CD4-positive, alpha-beta T cell treated with Interleukin-15 for 1 hour (primary cell): Measurements from ENCODE around the gene EPSTI1.
A peak's percentile ranks its signal among the peaks of the same experiment; 100 is the strongest.

ENCODE experiments used
- DNase-seq: peaks from one replicate; pipeline ENCODE4 v3.0.0-alpha.2; 2020

EPSTI1 gene

GRCh38 chr13:42970824-42971690 is 21.0 kb downstream of the EPSTI1 start:
- DNase-seq: peak; percentile 56

DNA sequence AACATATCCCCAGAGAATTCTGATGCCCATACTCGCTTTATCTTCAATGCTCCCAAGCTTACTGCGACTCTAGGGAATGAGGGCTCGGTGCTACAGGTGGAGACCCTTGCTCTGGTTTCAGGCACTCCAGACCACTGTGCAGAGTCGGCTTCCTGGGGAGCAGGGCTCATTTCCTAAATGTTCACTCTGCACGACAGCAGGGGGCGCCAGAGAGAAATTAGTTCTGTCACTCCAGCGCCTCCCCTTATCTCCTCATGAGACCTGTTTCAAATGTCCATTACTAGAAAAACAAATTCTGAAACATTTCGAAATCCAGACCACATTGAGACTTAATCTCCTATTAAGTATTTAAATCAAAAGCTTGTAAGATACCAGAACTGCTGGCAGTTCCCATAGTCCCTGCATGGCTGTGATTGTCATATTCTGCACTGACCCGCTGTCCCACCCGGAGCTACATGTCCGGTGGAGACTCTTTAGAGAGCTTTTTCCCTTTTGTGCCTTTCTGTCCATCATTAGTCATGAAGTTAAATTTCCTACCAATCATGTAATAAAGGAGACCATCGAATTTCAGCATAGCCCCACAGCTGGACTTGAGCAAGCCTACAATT is 22.4 kb downstream of the EPSTI1 start:
- peak; percentile 73 for DNase-seq

- no peak for DNase-seq
These were observed 23.1 kb downstream of the EPSTI1 start for GRCh38 chr13:42968906-42969305.

DNA sequence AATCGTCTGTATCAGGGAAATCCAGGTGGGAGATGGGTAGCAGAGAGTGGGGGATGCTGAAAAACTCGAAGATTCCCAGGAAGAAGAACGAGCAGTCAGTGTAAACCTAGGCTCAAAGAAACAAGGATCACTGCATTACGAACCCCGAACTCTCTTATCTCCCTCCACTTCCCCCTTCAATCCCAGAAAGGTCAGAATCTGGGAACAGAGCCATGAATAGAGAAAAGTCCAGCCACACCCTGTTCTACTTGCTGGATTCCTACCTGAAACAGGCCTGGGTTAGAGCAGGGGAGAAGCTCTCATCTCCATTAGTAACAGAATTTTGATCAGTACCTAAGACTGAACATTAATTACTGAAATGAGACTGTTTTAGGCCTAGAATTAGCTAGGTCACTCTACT is 24.4 kb downstream of the EPSTI1 start:
- no peak for DNase-seq

DNA sequence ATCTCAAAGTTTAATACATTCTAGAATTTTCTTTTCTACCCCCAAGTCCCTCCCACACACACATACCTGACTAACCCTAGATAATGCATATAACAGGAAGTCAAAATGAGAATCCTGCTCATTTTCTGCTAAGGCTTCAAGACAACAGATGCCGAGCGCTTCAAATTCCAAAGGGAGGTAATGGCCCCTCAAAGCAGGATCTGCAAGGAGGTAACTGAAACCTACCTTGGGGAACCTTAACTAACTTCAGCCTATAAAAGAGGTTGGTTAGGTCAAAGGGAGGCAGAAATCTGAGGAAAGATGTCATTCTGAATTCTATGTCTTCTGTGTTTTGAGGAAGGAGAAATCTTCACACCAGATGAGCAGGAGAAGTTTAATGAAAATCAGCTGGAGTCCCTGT is 26.8 kb downstream of the EPSTI1 start:
- DNase-seq: no peak

GRCh38 chr13:42964761-42965161 is 27.3 kb downstream of the EPSTI1 start:
- DNase-seq: no peak

- no peak for DNase-seq
These were observed 32.4 kb downstream of the EPSTI1 start for GRCh38 chr13:42959615-42960014.

DNA sequence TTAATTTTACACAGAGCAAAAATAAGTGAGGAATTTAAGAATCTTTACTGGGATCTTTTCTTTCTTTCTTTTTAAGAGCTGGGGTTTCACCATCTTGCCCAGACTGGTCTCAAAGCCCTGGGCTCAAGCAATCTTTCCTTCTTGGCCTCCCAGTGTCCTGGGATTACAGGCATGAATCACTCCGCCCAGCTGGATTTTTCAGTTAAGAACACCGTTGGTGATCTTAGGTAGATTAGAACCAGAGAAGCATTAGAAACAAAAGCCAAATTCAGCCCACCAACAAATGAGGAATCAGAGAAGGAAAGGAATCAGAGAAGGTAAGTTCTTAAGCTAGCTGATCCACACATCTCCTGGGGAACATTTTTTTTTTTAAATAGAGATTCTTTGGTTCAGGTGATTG is 34.2 kb downstream of the EPSTI1 start:
- no peak for DNase-seq

GRCh38 chr13:42950181-42950580 is 41.9 kb downstream of the EPSTI1 start:
- no peak for DNase-seq

DNA sequence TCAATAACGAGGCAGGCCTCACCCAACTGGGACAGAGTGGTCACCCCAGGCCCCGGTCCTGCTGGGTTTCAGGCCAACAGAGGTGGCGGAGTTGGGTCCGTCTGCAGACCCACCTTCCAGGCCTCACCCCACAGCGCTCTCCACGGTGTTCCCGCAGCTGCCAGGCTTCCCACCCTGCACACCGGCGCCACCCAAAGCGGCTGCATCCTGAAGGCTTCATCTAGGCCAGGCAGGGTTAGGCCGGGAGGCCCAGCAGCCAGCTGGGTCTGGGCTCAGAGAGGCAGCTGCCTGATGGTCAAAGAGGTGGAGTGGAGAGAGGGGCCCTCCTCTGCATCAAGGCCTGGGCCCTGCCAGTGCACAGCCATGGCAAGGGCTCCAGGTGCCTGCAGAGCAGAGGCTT is 44.1 kb downstream of the EPSTI1 start:
- DNase-seq: no peak

DNA sequence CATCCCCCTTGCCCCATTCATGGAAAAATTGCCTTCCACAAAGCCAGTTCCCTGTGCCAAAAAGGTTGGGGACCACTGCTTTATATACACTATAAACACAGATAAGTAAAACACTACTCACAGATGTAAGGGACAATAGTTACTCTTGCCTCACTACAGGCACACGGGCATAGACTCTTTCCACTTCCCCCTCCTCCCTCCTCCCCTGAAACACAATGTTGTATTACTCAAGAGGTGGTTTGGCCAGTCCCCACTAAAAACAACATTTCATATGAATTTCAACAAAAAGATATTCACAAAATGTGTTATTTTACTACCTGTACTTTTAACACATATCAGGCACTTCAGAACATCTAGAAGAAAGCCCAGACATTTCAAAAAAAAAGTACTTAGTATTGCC is 45.1 kb downstream of the EPSTI1 start:
- no peak for DNase-seq

GRCh38 chr13:42929886-42930535 is 62.0 kb downstream of the EPSTI1 start:
- no peak for DNase-seq

DNA sequence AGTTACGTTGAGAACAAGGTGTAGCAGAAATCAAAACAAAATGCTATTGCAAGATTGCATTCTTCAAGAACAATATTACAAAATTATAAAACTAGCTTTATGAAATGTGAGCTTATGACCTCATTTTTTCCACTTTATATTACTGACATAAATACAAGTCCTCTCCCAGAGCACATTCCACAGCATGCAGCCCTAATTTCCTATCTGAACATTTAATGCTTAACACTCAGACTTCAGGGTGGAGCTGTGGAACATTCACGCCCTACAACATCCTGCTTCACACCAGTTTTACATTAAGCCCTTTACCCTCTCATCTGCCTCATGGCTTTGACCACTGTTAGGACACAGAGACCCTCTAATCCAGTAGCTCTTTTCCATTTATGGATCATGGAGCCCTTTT is 65.5 kb downstream of the EPSTI1 start:
- no peak for DNase-seq

GRCh38 chr13:42926043-42926442 is 66.0 kb downstream of the EPSTI1 start:
- no peak for DNase-seq

DNA sequence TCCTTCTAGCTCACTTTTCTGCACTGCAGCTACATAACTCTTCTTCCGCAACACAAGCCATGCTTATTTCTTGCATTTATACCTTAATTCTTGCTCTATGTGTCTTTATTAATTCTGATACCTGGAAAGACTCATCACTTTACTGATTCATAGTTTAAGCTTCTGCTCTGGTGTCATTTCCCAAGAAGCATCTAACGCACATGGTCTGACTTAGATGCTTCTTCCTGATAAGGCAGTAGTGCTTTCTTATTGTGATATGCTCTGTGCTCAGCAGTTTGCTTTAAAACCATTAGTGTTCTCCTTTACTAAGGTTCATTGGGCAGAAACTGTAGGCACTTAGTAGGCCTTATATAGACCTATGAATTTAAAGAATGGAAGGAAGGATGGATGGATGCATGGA is 66.4 kb downstream of the EPSTI1 start:
- no peak for DNase-seq

- DNase-seq: no peak
These were observed 67.7 kb downstream of the EPSTI1 start for GRCh38 chr13:42924344-42924743.

DNA sequence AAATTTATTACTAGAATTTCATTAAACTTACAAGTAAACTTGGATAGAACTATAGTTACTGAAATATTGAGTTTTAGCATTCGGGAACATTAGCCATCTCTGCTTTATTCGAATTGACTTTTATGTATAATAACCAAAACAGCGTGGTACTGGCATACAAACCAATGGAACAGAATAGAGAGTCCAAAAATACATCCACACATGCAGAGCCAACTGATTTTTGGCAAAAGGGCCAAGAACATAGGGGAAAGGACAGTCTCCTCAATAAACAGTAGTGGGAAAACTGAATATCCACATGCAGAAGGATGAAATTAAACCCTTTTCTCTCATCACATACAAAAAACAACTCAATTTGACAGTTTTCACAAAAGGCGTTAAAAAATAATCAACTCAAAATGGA is 84.3 kb downstream of the EPSTI1 start:
- no peak for DNase-seq

DNA sequence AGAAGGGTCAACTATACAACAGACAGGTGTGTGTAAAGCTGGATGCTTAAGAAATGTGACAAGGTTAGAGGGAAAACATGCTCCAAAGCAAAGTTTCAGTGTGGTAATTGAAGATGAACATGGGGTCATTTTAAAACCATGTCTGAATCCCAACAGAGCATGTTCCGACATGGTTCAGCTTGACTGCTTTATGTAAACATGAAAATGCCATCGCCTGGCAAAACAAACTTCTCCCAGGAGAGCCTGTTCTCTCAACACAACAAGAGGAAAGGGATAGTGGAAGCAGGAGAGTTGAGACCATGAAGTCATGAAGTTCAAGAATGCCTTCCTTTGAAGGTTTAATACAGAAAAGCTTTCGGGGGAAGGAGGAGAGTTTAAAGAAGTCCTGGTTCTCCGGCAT is 85.8 kb downstream of the EPSTI1 start:
- no peak for DNase-seq

- DNase-seq: no peak
These were observed 86.5 kb downstream of the EPSTI1 start for GRCh38 chr13:42905579-42905978.

- DNase-seq: no peak
These were observed 92.8 kb downstream of the EPSTI1 start for GRCh38 chr13:42899266-42899665.

DNA sequence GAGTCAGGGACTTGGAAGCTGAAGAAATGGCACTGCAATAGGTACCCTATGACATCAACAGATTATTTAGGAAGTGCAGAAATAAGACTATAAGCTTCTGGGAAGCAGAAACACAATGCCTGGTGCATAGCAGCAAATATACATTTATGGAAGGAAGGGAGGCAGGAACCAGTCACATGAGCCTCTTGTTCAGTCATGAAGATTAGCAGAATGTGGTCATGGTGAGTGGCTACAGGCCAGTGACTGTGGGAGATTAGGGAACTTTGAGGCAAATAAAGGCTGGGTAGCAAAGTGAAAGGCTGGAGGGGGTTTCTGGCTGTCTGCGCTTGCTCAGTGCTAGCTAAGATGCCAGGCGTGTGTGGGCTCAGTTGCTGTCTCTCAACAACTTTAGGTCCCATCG is 96.3 kb downstream of the EPSTI1 start:
- DNase-seq: no peak

- DNase-seq: no peak
These were observed 97.2 kb downstream of the EPSTI1 start for GRCh38 chr13:42894765-42895243.

DNA sequence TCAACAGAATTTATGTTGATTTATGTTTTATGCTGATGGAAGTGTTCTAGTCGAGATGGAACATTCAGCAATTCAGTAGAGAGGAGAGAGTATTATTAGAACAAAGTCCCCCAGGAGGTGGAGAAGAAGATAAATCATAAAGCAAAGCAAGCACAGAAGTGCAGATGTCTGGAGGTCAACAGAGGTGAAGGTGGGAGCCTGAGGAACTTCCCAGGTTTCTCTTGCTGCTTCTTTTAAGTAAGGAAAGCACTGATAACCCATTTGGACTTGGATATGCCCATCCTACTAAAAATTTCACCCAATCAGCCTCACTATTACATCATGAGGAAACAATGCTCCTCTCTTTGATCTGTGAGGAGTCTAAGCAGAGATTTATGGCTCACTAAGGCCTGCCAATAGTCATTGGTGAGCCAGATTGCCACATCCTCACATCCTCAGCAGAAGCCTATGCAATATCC is 98.8 kb downstream of the EPSTI1 start:
- no peak for DNase-seq

DNA sequence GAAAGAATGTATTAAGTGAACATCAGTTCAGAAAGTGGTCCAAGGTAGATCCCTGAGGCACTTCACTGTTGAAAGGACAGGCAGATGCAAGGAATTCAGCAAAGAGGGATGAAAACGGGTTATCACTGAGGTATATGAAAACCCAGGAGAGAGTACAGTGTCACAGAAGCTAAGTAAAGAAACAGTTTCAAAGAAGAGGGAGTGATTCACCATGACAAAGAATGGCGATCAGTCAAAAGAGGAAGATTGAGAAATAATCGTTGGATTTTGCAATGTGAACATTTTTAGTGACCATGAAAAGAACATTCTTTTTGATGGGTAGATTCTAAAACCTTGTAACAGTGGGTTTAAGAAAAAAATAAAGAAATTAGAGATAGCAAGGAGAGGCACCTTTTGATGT is 99.3 kb downstream of the EPSTI1 start:
- no peak for DNase-seq
